RWPE2 (cell line): Measurements from ENCODE around the gene KCTD7.

Source experiments
- ATAC-seq: fragments of 200-7000 bp; cut with Tn5 transposase; 3 replicates; pipeline ENCODE4 v1.9.1; 2021; ENCODE audit warnings: low read depth
- DNase-seq: peaks from one replicate; pipeline ENCODE4 v3.0.0-alpha.2; 2020; ENCODE audit warnings: low spot score
- H3K27ac ChIP-seq: fragments of 450-650 bp; 2 replicates; pipeline ENCODE4 v1.5.1; 2017; ENCODE audit warnings: mild to moderate bottlenecking; ENCODE audit not compliant: poor library complexity, severe bottlenecking
- H3K27me3 ChIP-seq: fragments of 250-450 bp; sonication (Bioruptor Pico); 2 replicates; pipeline ENCODE4 v1.5.1; 2021; ENCODE audit warnings: mild to moderate bottlenecking, moderate library complexity; ENCODE audit not compliant: insufficient read depth, poor library complexity, severe bottlenecking
- H3K36me3 ChIP-seq: fragments of 250-450 bp; sonication (Bioruptor Pico); 2 replicates; pipeline ENCODE4 v1.5.1; 2020; ENCODE audit warnings: low read depth, mild to moderate bottlenecking, moderate library complexity
- H3K4me1 ChIP-seq: fragments of 250-450 bp; sonication (Bioruptor Pico); 2 replicates; pipeline ENCODE4 v1.5.1; 2021; ENCODE audit warnings: mild to moderate bottlenecking, moderate library complexity; ENCODE audit not compliant: insufficient read depth, poor library complexity, severe bottlenecking
- H3K4me3 ChIP-seq: fragments of 250-450 bp; sonication (Bioruptor Pico); 2 replicates; pipeline ENCODE4 v1.5.1; 2021; ENCODE audit warnings: mild to moderate bottlenecking, moderate library complexity; ENCODE audit not compliant: severe bottlenecking
- H3K9me3 ChIP-seq: fragments of 250-450 bp; sonication (Bioruptor Pico); 2 replicates; pipeline ENCODE4 v1.5.1; 2021; ENCODE audit warnings: mild to moderate bottlenecking, moderate library complexity; ENCODE audit not compliant: severe bottlenecking
- TF ChIP-seq, protein P1 (sequence below): fragments of 450-650 bp; IDR thresholded peaks from one replicate; pipeline ENCODE4 v1.5.1; 2017; ENCODE audit warnings: mild to moderate bottlenecking, moderate library complexity; ENCODE audit not compliant: poor library complexity, severe bottlenecking

KCTD7 gene

DNA sequence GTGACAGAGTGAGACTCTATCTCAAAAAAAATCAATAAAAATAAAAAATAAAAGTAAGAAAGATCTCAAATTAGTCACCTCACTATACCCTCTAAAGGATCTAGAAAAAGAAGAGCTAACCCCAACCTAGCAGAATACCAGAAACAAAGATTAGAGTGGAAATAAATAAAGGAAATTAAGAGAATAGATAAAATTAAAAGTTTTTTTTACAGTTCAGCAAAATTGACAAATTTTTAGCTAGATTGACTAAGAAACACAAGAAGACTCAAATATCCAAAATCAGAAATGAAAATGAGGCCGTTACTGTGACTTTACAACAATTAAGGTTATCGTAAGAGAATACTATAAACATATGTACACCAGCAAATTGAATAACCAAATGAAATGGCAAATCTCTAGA, 29.1 kb downstream of the KCTD7 start:
- H3K27me3 ChIP-seq: no peaks in the 10 kb centered on the region
- H3K4me3 ChIP-seq: no peak overlapping the region
- no peaks in the 10 kb centered on the region for H3K9me3 ChIP-seq
- H3K36me3 ChIP-seq: peaks cover 4% of the 10 kb centered on the region; the same call in 1 of the 2 replicates
- TF ChIP-seq, protein P1, sequence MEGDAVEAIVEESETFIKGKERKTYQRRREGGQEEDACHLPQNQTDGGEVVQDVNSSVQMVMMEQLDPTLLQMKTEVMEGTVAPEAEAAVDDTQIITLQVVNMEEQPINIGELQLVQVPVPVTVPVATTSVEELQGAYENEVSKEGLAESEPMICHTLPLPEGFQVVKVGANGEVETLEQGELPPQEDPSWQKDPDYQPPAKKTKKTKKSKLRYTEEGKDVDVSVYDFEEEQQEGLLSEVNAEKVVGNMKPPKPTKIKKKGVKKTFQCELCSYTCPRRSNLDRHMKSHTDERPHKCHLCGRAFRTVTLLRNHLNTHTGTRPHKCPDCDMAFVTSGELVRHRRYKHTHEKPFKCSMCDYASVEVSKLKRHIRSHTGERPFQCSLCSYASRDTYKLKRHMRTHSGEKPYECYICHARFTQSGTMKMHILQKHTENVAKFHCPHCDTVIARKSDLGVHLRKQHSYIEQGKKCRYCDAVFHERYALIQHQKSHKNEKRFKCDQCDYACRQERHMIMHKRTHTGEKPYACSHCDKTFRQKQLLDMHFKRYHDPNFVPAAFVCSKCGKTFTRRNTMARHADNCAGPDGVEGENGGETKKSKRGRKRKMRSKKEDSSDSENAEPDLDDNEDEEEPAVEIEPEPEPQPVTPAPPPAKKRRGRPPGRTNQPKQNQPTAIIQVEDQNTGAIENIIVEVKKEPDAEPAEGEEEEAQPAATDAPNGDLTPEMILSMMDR: no peak
- ATAC-seq (no peak), DNase-seq (no peak)
- H3K4me1 ChIP-seq: no peaks in the 10 kb centered on the region
- H3K27ac ChIP-seq: no peak overlapping the region

DNA sequence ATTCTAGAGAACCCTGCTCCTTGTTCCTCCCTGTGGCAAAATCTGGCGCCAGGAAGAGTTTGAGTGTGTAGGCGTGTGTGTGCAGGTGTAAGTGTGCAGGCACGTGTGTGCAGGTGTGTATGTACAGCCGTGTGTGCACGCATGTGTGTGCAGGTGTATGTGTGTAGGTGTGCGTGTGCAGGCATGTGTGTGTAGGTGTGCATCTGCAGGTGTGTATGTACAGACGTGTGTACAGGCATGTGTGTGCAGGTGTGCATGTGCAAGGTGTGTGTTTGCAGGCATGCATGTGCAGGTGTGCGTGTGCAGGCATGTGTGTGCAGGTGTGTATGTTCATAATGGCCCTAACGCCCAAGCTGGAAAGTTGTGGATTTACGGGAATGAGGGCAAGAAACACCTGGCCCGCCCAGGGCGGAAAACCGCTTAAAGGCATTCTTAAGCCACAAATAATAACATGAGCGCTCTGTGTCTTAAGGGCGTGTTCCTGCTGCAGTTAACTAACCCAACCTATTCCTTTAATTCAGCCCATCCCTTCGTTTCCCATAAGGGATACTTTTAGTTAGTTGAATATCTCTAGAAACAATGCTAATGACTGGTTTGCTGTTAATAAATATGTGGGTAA, 34.1 kb downstream of the KCTD7 start:
- no peaks in the 10 kb centered on the region for H3K4me1 ChIP-seq
- TF ChIP-seq, protein P1: no peak
- no peaks in the 10 kb centered on the region for H3K36me3 ChIP-seq
- H3K9me3 ChIP-seq: no peaks in the 10 kb centered on the region
- H3K4me3 ChIP-seq: no peak overlapping the region
- H3K27me3 ChIP-seq: no peaks in the 10 kb centered on the region
- H3K27ac ChIP-seq: no peak overlapping the region
- no peak for ATAC-seq
- DNase-seq: no peak

DNA sequence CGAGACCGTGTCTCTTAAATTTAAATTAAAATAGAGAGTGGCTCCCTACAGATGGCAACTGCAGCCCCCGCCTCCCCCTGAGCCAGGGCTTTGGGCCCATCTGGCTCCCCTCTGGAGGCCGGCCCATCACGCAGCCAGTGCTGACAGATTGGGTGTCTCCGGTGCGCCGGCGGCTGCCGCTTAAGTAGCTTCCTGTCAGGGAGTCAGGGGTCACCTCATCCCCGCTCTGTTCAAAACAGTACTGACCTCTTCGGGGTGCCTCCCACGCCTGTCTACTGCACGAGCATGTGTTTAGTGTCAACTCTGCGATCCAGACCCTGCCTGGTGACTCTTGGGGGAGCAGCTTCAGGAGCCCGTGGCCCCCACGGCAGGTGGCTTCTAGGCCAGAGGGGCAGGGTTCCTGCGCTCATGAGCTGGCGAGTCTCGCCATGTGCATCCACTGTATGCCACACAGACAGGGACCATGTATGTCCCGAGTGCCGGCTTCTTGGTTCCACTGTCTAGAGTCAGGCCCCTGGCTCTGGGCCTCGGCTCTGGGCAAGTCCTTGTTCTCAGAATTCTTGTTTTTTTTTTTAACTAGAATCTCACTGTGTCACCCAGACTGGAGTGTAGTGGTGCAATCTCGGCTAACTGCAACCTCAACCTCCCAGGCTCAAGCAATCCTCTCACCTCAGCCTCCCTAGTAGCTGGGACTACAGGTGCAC, 36.1 kb downstream of the KCTD7 start:
- Histone ChIP-seq H3K27me3 (no peaks in the 10 kb centered on the region), H3K27ac (no peak overlapping the region), H3K36me3 (no peaks in the 10 kb centered on the region), H3K4me1 (no peaks in the 10 kb centered on the region), H3K4me3 (no peak overlapping the region), H3K9me3 (no peaks in the 10 kb centered on the region)
- DNase-seq (no peak), ATAC-seq (no peak)
- TF ChIP-seq, protein P1: no peak

DNA sequence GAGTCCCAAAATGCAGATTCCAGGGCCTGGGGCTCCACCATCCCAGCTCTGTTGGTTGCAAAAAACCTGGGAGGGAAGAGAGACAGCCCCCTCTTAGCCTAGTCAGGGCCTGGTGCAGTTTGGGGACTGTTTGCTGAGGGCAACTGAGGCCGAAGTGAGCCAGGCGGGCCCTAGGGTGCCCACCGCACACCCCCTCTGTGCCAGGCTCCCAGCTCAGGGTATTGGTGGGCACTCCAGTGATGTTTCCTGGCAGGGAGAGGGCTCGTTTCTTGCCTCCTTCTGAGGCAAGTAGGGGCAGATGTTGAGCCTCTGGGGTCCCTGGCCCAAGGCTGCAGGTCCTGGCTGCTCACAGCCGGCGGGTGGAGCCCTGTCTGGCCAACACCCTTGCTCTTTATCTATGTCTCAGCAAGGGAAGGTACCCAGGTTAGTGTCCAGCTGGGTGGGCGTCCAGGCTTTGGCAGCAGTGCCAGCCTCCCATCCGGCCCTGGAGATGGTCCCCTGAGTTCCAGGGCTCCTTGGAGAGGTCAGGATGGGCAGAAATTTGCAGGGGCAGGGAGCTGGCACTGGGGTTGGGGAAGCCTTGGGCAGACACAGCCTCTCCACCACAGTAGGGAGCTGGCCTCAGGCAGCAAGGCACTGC, 37.8 kb downstream of the KCTD7 start:
- H3K4me3 ChIP-seq: no peak overlapping the region

More for the DNA sequence above, 37.8 kb downstream of the KCTD7 start:
- Histone ChIP-seq H3K4me1 (no peaks in the 10 kb centered on the region), H3K27ac (no peak overlapping the region), H3K27me3 (no peaks in the 10 kb centered on the region), H3K9me3 (no peaks in the 10 kb centered on the region), H3K36me3 (no peaks in the 10 kb centered on the region)
- no peak for ATAC-seq
- TF ChIP-seq, protein P1: no peak
- DNase-seq: no peak
